ENCODE data around the gene PADI1. TPM values are rescaled to one million over a fixed set of nuclear protein-coding genes. Genes with fewer than 3 reads are reported as not detected.

Gene PADI1
- total RNA-seq, 1 experiment from 2014 or later: 0.24 TPM

DNA sequence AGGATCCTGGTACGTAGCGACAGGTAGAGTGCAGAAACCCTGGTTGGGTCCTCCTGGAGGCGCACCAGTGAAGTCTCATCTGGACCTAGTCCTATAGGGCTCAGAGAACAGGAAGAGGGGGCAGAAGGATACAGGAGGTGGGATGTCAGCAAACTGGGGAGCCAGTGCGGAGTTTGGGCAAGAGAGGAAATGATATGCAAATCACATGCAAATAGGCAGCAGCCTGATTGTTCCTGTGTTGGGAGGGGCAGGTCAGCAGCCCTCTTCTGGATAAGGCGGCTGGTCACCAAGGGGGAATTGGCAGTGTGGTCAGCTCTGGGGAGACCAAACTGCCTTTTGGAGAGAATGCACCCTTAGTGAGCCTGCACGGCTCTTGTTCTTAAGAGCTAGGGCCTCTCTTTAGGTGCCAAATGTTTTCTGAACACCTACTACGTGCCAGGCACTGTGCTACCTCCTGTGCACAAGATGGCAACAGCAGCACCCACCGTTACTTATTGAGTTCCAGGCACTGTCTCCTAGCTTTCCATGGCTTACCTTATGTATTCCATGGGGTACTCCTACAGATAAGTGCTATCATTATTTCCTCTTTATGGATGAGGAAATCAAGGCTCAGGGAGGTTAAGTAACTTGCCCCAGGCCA, 25.9 kb downstream of the PADI1 start:
- no peak for DNase-seq
- no peak overlapping the region for H4K8ac ChIP-seq (replicated peaks; ENCODE audit: insufficient read length, low read depth, low read length)
- H2BK20ac ChIP-seq (ENCODE audit: low read depth, low read length, poor library complexity, severe bottlenecking): no peak overlapping the region
- no peak overlapping the region for H2AK5ac ChIP-seq (ENCODE audit: insufficient read length, low read length)
- H3K27me3 ChIP-seq (ENCODE audit: insufficient read depth, low read length): no peaks in the 10 kb centered on the region
- Mint-ChIP-seq H3K9me3 (no peaks in the 10 kb centered on the region), H3K27me3 (ENCODE audit: low read depth) (no peaks in the 10 kb centered on the region), H3K36me3 (ENCODE audit: insufficient read depth in 1 of 3, low read depth in 3 of 3) (no peaks in the 10 kb centered on the region), H3K27ac (peak overlapping the region in 1 of 3 experiments; percentile 72; a peak in 1 of 7 replicates), H3K4me1 (peaks cover 7 to 9% of the 10 kb centered on the region in 2 experiments; a peak in 3 of 4 replicates), H3K4me3 (no peak overlapping the region)
- H3K79me2 ChIP-seq (ENCODE audit: insufficient read depth, low read length): no peaks in the 10 kb centered on the region
- no peak overlapping the region for H3K4me2 ChIP-seq (ENCODE audit: insufficient read depth, insufficient read length, low read length)
- no peak overlapping the region for H3K14ac ChIP-seq (ENCODE audit: insufficient read depth, low read length)
- H4K5ac ChIP-seq (ENCODE audit: insufficient read length, low read depth, low read length): no peak overlapping the region
- no peak overlapping the region for H2BK15ac ChIP-seq (ENCODE audit: low read depth, low read length)
- no peak overlapping the region for H3K9ac ChIP-seq (ENCODE audit: extremely low read depth, insufficient read length, low read length)
- WGBS (ENCODE audit: extremely low coverage, insufficient read length, low lambda C conversion rate): no CpG with 5 or more reads among the region's 8 CpGs
- H3K4ac ChIP-seq (ENCODE audit: low read depth, low read length): no peak overlapping the region
- no peak overlapping the region for H2BK120ac ChIP-seq (ENCODE audit: low read depth, low read length, poor library complexity, severe bottlenecking)
- TF ChIP-seq, protein P1, sequence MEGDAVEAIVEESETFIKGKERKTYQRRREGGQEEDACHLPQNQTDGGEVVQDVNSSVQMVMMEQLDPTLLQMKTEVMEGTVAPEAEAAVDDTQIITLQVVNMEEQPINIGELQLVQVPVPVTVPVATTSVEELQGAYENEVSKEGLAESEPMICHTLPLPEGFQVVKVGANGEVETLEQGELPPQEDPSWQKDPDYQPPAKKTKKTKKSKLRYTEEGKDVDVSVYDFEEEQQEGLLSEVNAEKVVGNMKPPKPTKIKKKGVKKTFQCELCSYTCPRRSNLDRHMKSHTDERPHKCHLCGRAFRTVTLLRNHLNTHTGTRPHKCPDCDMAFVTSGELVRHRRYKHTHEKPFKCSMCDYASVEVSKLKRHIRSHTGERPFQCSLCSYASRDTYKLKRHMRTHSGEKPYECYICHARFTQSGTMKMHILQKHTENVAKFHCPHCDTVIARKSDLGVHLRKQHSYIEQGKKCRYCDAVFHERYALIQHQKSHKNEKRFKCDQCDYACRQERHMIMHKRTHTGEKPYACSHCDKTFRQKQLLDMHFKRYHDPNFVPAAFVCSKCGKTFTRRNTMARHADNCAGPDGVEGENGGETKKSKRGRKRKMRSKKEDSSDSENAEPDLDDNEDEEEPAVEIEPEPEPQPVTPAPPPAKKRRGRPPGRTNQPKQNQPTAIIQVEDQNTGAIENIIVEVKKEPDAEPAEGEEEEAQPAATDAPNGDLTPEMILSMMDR (conservative IDR thresholded peaks at IDR 0.05): no peak
- no peak overlapping the region for H3K56ac ChIP-seq (ENCODE audit: insufficient read length, low read depth, low read length)
- H3K23me2 ChIP-seq (ENCODE audit: insufficient read length, low read depth, low read length, poor library complexity, severe bottlenecking): no peaks in the 10 kb centered on the region
- no peak overlapping the region for H3K18ac ChIP-seq (ENCODE audit: insufficient read length, low read depth, low read length)
- no peak overlapping the region for H2BK12ac ChIP-seq (ENCODE audit: insufficient read length, low read depth, low read length)
- no peaks in the 10 kb centered on the region for H3K9me3 ChIP-seq (ENCODE audit: control insufficient read depth, low read depth, low read length)
- no peaks in the 10 kb centered on the region; the same call in 1 of the 2 replicates for H3K4me1 ChIP-seq (ENCODE audit: insufficient read depth, low read length)
- no peak overlapping the region for H4K91ac ChIP-seq (ENCODE audit: insufficient read length, low read depth, low read length)
- H4K20me1 ChIP-seq (ENCODE audit: control insufficient read depth, insufficient read depth, insufficient read length): no peaks in the 10 kb centered on the region
- no peak overlapping the region for H2AFZ ChIP-seq (ENCODE audit: low read length)
- H3K79me1 ChIP-seq (ENCODE audit: insufficient read depth, low read depth, low read length, poor library complexity, severe bottlenecking): no peaks in the 10 kb centered on the region
- H3T11ph ChIP-seq (ENCODE audit: low read length): no peak overlapping the region
- no peak overlapping the region for H2BK5ac ChIP-seq (ENCODE audit: insufficient read length, low read length)
- H3K27ac ChIP-seq (ENCODE audit: insufficient read length, low read depth, low read length): no peak overlapping the region
- H3K23ac ChIP-seq (ENCODE audit: insufficient read length, low read depth, low read length): no peak overlapping the region

All from H9 (cell line).